Measurements from ENCODE around the gene CIDEB. TPM values are rescaled to one million over a fixed set of nuclear protein-coding genes. Genes with fewer than 3 reads are reported as not detected.
A peak's percentile ranks its signal among the peaks of the same experiment; 100 is the strongest.

The CIDEB gene
- total RNA-seq, 2 experiments from 2014 or later = 28.7 to 30.9 TPM

DNA sequence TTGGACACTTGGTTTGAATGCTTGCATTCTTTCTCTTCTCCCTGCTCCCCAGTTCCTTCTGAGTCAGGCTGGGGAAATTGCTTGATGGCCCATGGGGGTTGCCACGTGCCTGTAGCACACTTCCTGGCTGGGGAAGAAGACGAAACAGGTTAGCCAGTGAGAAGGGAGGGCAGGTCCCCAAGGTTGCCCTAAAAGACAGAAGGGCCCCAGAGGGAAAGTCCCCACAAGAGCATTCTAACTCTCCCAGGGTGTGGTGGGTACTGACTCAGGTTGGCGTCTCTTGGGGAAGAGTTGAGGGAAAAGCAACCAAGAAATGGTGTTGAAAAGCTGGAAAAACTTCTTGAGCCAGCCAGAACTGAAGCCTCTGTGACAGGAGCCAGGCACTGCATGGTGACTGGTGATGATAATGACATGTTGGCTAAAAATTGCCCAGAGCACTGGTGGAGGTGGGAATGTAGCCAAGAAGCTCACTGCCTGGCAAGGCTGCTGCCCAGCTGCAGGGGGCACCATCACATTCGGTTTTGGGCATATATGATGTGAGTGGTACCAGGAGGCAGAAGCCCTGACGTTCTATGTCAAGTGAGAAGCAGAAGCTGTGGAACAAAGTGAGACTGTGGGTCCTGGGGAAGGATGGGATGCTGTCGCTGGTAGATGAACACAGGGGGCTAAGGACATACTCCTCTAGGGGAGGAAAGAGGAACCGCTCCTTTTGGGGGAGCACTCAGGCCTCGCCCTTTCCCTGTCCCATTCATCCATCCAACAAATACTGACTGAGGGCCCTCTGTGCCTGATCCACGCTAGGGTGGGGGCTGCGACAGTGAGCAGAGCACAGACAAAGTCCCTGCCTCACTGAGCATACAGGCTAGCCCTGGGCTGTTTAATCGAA is 28.2 kb downstream of the CIDEB start:
- peaks cover 3% of the 10 kb centered on the region for H3K27me3 Mint-ChIP-seq
- POLR2A ChIA-PET = no interaction called here
- peak overlapping the region; percentile 75 for H3K27ac Mint-ChIP-seq
- peaks cover 43% of the 10 kb centered on the region for H3K4me1 Mint-ChIP-seq
- H3K4me3 Mint-ChIP-seq = no peak overlapping the region
- peaks cover 3% of the 10 kb centered on the region for H3K36me3 Mint-ChIP-seq (ENCODE audit: low read depth)
- no peaks in the 10 kb centered on the region for H3K9me3 Mint-ChIP-seq
- peak; percentile 47 for DNase-seq
- CTCF ChIA-PET = interaction anchor here (1.0 to 5.2 kb wide), 7 partner anchors 9 to 41 kb away, joined by 3 to 37 read pairs (median 17); partner anchors contain the start of genes CIDEB, DHRS1, NOP9 and RABGGTA

DNA sequence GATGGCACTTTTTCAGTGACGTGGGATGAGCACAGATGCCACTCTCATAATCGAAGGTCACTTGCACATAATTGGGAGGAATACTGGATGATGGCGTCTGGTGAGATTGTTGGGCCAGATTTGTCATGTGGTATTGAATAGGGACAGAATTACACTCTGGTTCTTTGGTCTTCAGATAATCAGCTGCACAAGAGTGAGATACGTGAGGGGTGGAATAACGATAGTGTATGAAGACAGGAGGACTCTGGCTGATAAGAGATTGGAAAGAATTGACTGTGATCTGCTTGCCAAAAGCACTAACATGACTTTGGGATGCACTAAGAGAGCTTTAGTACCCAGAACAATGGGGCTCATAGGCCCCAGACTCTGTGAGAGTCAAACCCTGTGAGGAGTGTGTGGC is 29.4 kb downstream of the CIDEB start:
- Mint-ChIP-seq H3K27ac (peak overlapping the region; percentile 15), H3K36me3 (ENCODE audit: low read depth) (peaks cover 3% of the 10 kb centered on the region), H3K4me1 (peaks cover 52% of the 10 kb centered on the region), H3K27me3 (peaks cover 3% of the 10 kb centered on the region), H3K4me3 (no peak overlapping the region), H3K9me3 (no peaks in the 10 kb centered on the region)
- CTCF ChIA-PET = interaction anchor here (4.2 to 5.2 kb wide), 2 partner anchors 12 to 19 kb away, joined by 31 to 37 read pairs; no protein-coding TSS in a partner anchor
- POLR2A ChIA-PET = no interaction called here
- no peak for DNase-seq

DNA sequence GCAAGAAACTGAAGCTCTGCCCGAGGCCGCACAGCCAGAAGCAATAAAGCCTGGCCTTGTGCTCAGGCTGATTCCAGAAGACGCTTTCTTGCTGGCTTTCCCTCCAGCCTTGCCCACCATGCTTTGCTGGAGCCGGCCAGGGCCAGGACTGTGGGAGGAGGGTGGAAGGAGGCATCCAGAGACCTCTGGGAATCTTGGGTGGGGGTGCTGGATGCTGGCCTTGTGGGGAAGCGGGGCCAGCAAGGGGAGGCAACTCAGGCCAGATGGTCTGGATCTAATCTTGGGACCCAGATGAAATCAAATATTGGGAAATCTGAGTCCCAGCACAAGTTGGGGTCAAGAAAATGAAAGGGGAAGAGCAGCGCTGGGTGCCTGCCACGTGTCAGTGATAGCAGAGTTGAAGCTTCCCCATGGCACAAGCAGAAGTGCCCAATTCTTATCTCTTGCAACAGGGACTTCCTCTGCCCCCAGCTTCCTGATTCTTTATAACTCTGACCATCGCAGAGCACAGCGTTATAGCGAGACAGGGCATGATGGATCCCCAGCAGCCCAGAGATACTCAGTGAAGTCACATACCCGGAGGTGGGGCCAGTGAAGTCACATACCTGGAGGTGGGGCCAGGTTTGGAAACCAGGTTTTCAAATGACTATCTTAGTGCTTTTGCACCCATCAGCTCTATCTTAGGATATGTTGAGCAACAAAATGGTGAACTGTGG is 30.0 kb downstream of the CIDEB start:
- peaks cover 3% of the 10 kb centered on the region for H3K36me3 Mint-ChIP-seq (ENCODE audit: low read depth)
- POLR2A ChIA-PET = no interaction called here
- H3K4me3 Mint-ChIP-seq = no peak overlapping the region
- H3K27ac Mint-ChIP-seq = peak overlapping the region; percentile 6
- CTCF ChIA-PET = interaction anchor here (0.6 to 4.2 kb wide), 4 partner anchors 11 to 34 kb away, joined by 3 to 37 read pairs (median 6); partner anchors contain the start of gene LTB4R
- peaks cover 3% of the 10 kb centered on the region for H3K27me3 Mint-ChIP-seq
- DNase-seq = no peak
- peaks cover 58% of the 10 kb centered on the region for H3K4me1 Mint-ChIP-seq
- H3K9me3 Mint-ChIP-seq = no peaks in the 10 kb centered on the region

DNA sequence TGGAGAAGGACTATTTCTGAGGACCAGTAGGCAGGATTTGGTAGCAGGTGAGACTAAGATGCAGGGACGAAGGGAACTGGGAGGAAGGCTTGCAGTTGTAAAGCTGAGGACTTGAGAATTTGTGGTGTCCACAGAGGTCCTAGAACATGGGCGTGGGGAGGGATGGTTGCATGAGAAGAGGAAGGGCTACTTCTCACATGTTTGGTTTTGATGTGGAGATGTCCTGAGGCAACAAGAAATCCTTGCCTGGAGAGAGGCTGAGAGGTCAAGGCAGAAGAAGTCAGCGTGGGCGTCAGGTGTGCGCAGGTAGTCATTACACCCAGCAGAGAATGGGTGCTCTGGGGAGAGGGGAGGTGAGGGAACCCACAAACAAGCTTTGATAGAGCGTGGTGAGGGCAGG is 30.7 kb downstream of the CIDEB start:
- ChIA-PET POLR2A (no interaction called here), CTCF (interaction anchor here (0.6 to 2.2 kb wide), 5 partner anchors 12 to 41 kb away, joined by 3 to 6 read pairs (median 4); partner anchors contain the start of genes CIDEB and LTB4R)
- peaks cover 3% of the 10 kb centered on the region for H3K27me3 Mint-ChIP-seq
- DNase-seq = no peak
- H3K4me3 Mint-ChIP-seq = no peak overlapping the region
- peaks cover 65% of the 10 kb centered on the region for H3K4me1 Mint-ChIP-seq
- peaks cover 3% of the 10 kb centered on the region for H3K36me3 Mint-ChIP-seq (ENCODE audit: low read depth)
- no peaks in the 10 kb centered on the region for H3K9me3 Mint-ChIP-seq
- H3K27ac Mint-ChIP-seq = no peak overlapping the region

DNA sequence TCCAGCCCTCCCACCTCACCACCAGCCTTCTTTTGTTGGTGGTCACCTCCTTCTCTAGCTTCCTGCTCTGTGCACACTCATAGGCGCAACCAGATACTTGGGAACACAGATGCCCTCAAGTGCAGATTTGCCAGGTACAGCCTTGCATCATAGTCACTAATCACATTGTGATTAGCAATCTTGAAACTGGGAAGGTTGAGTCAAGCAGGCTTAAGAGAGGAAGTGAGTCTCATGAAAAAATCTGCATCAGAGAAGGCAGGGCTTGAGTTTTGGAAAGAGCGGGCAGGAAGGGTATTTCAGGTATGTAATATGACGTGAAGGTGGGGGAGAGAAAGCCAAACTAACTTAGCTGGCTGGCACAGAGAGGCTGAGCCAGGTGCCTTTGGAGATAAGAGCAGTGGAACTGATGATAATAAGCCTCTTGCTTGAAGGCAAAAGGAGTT is 33.7 kb downstream of the CIDEB start:
- ChIA-PET CTCF (interaction anchor here (0.9 to 1.9 kb wide), 7 partner anchors 10 to 158 kb away, joined by 3 to 9 read pairs (median 4); partner anchors contain the start of genes IRF9, TGM1 and TINF2), POLR2A (interaction anchor here (0.6 to 1.1 kb wide), 3 partner anchors 16 to 63 kb away, joined by 3 to 4 read pairs (median 3); partner anchors contain the start of gene TINF2)
- peak; percentile 52 for DNase-seq
- Mint-ChIP-seq H3K27me3 (no peaks in the 10 kb centered on the region), H3K36me3 (ENCODE audit: low read depth) (peaks cover 3% of the 10 kb centered on the region), H3K4me3 (no peak overlapping the region), H3K4me1 (peaks cover 67% of the 10 kb centered on the region), H3K9me3 (no peaks in the 10 kb centered on the region), H3K27ac (peak overlapping the region; percentile 81)

DNA sequence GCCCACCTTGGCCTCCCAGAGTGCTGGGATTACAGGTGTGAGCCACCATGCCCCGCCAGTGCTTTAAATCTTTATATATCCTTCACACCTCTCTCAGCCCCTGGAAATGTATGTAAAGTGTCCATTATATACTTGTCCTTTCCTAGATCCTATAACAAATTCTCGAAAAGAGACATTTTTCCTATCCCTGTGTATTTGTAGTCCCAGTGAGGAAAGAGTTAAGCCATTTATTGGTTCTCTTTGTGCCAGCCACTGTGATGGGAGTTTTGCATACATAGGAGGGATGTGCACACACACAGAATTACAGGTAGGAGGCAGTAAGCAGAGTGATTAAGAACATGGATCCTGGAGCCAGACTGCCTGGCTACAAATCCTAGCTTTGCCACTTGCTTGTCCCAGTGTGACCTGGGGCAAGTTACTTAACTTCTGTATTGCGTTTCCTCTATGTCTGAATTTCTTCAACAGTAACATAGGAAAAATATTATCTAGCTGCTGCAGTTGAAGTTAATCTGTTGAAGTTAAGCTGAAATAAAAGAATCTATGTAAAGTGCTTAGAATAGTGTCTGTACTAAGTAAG is 34.3 kb downstream of the CIDEB start:
- H3K9me3 Mint-ChIP-seq = no peaks in the 10 kb centered on the region
- no peak overlapping the region for H3K4me3 Mint-ChIP-seq
- ChIA-PET POLR2A (interaction anchor here (0.6 to 1.1 kb wide), 3 partner anchors 8 to 62 kb away, joined by 3 to 4 read pairs (median 3); partner anchors contain the start of gene TINF2), CTCF (interaction anchor here (0.9 to 3.5 kb wide), 8 partner anchors 9 to 158 kb away, joined by 3 to 22 read pairs (median 5); partner anchors contain the start of genes CIDEB, IRF9, TGM1 and TINF2)
- H3K27me3 Mint-ChIP-seq = no peaks in the 10 kb centered on the region
- peaks cover 61% of the 10 kb centered on the region for H3K4me1 Mint-ChIP-seq
- peaks cover 3% of the 10 kb centered on the region for H3K36me3 Mint-ChIP-seq (ENCODE audit: low read depth)
- H3K27ac Mint-ChIP-seq = peak overlapping the region; percentile 81
- no peak for DNase-seq

DNA sequence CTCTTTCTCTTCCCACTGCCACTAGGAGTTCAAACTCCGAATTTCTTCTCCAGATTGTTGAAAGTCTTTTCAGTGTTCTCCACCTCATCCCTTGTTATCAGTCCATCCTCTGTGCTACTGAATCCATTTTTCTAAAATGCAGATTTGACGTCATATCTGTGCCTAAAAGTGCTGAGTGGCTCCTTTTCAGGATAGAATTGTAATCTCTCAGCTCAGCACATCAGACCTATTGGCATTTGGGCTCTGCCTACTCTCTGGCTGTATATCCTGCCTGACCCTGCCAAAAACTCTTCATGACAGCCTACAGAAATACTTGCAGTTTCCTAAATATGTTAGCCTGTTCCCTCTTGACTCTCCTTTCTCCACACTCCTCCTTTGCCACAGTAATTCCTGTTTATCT is 35.3 kb downstream of the CIDEB start:
- DNase-seq = no peak
- Mint-ChIP-seq H3K9me3 (no peaks in the 10 kb centered on the region), H3K36me3 (ENCODE audit: low read depth) (peaks cover 3% of the 10 kb centered on the region), H3K4me1 (peaks cover 52% of the 10 kb centered on the region), H3K27me3 (no peaks in the 10 kb centered on the region), H3K4me3 (peak overlapping the region; percentile 87), H3K27ac (peak overlapping the region; percentile 91)
- ChIA-PET POLR2A (no interaction called here), CTCF (interaction anchor here (1.2 to 6.6 kb wide), 14 partner anchors 8 to 159 kb away, joined by 3 to 44 read pairs (median 18); partner anchors contain the start of genes CIDEB, DHRS1, IRF9 and NOP9)

DNA sequence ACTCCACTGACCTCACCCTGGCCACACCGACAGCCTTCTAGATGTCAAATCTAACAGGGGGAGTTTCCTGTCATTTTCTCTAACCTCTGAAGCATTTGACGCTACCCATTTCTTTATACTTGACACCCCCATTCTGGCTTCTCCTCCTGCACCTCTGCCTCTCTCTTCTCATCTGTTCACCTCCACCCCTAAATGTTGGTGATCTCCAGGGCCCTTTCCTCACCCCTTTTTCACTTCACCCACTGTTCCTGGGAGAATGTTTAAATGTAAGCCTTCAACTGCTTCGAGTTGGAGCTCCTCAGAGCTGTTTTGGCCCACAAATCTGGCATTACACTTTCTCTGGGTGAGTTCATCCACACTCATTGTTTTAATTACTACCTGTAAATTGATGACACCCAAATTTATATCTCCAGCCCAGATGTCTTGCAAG is 35.9 kb downstream of the CIDEB start:
- Mint-ChIP-seq H3K4me1 (peaks cover 51% of the 10 kb centered on the region), H3K27ac (peak overlapping the region; percentile 91), H3K4me3 (peak overlapping the region; percentile 87), H3K36me3 (ENCODE audit: low read depth) (peaks cover 6% of the 10 kb centered on the region), H3K9me3 (no peaks in the 10 kb centered on the region), H3K27me3 (no peaks in the 10 kb centered on the region)
- DNase-seq = no peak
- CTCF ChIA-PET = interaction anchor here (1.0 to 6.6 kb wide), 21 partner anchors 9 to 169 kb away, joined by 3 to 44 read pairs (median 11); partner anchors contain the start of genes CHMP4A, CIDEB, DCAF11 and DHRS1
- POLR2A ChIA-PET = interaction anchor here (0.8 to 1.6 kb wide), 3 partner anchors 18 to 29 kb away, joined by 3 to 11 read pairs (median 9); partner anchors contain the start of gene TINF2

DNA sequence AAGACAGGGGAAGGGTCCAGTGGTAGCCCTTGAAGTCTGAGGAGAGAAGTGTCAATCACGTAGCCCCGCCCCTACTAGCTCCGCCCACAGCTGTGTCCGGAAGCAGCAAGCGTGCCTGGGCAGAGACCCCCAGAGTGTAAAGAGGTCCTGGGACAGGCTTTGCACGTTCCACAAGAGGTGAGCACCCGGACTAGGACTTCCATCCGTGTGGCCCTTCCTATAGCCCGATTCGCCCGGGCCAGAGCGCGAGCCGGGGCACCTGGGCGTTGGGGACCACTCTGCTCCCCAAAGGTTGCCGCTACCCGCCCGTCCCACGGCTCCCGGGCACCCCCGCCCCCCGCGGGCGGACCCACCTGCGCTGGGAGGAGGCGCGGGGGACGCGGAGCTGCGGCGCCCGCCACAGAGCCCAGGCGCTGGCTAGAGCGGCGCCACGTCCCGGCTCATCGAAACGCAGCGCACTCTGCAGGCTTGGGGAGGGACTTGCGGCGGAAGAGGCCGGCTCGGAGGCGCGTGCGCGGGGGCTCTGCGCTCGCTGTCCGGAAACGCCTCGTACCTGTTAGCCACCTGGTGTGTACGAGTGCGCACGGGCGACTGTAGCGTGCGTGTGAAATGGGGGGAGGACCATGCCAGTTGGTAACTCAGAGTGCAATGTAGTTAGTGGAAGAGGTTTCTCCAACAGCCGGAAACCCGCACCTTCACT is 36.5 kb downstream of the CIDEB start, which contains the start of gene RABGGTA:
Gene RABGGTA (minus strand): TSS at position 464 of the 700 bp plus-strand sequence. CDS start 482 bp downstream, outside the sequence.
- Mint-ChIP-seq H3K27me3 (no peaks in the 10 kb centered on the region), H3K27ac (peak within 1 kb of the TSS; percentile 96), H3K4me1 (peaks cover 52% of the 10 kb centered on the region), H3K9me3 (no peaks in the 10 kb centered on the region), H3K36me3 (ENCODE audit: low read depth) (peaks cover 10% of the 10 kb centered on the region), H3K4me3 (peak within 1 kb of the TSS; percentile 87)
- ChIA-PET CTCF (interaction anchor here (1.0 to 6.6 kb wide), 23 partner anchors 9 to 169 kb away, joined by 3 to 44 read pairs (median 8); partner anchors contain the start of genes CHMP4A, CIDEB, DCAF11 and DHRS1), POLR2A (interaction anchor here (0.5 to 1.6 kb wide), 7 partner anchors 8 to 38 kb away, joined by 3 to 11 read pairs (median 3); partner anchors contain the start of genes GMPR2, TGM1 and TINF2)
- DNase-seq = peak; percentile 91

DNA sequence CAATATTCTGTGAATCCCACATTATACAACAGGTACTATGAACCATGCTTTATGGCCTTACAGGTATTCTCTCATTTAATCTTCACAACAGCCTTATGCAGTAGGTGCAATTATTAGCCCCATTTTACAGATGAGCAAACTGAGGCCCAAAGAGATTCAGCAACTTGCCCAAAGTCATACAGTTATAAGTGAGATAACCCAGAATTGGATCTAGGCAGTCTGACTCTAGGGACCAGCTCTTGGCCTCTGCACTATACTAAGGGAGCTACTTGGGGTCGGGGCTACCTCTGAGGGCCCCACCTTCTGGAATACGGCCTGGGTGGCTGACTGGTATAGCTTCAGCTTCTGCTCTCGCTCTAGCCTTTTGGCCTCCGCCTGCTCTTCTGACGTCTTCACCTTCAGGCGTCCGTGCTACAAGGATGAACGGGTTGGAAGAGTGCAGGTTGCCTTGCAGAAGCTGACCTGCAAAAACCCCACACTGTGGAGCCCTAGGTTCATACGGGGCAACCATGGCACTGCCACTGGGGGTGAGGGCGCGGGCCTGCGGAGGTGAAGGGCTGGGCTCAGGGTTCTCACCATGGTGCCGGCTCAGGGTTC is 37.1 kb downstream of the CIDEB start:
- Mint-ChIP-seq H3K9me3 (no peaks in the 10 kb centered on the region), H3K27ac (peak overlapping the region; percentile 96), H3K4me3 (peak overlapping the region; percentile 87), H3K4me1 (peaks cover 52% of the 10 kb centered on the region), H3K27me3 (no peaks in the 10 kb centered on the region), H3K36me3 (ENCODE audit: low read depth) (peaks cover 13% of the 10 kb centered on the region)
- no peak for DNase-seq
- CTCF ChIA-PET = interaction anchor here (1.0 to 6.6 kb wide), 22 partner anchors 8 to 168 kb away, joined by 3 to 44 read pairs (median 10); partner anchors contain the start of genes CHMP4A, CIDEB, DCAF11 and DHRS1
- POLR2A ChIA-PET = interaction anchor here (0.5 to 1.6 kb wide), 6 partner anchors 8 to 38 kb away, joined by 3 to 11 read pairs (median 3); partner anchors contain the start of genes GMPR2, TGM1 and TINF2
